Prostate gland (tissue), 2 donors: ENCODE data around the gene KLHL24.

ENCODE experiments used
- CTCF ChIP-seq, 4 experiments: fragments of 200-600 bp in 2 of 4; fragments of 450-650 bp in 2 of 4; sonication (generic) in 2 of 4; IDR thresholded peaks; 1 replicate in 3 of 4; 2 replicates in 1 of 4; pipeline ENCODE4 v1.5.1; 2016 to 2019; ENCODE audit warnings: antibody characterized with exemption in 4 of 4, mild to moderate bottlenecking in 2 of 4, moderate library complexity in 2 of 4
- POLR2A ChIP-seq: fragments of 450-650 bp; IDR thresholded peaks from one replicate; pipeline ENCODE4 v1.6.1; 2016; ENCODE audit warnings: antibody characterized with exemption, mild to moderate bottlenecking
- POLR2AphosphoS5 ChIP-seq: sonication (generic); formaldehyde crosslinking; IDR thresholded peaks from one replicate; pipeline ENCODE4 v1.6.1; 2017; ENCODE audit warnings: antibody characterized with exemption

DNA sequence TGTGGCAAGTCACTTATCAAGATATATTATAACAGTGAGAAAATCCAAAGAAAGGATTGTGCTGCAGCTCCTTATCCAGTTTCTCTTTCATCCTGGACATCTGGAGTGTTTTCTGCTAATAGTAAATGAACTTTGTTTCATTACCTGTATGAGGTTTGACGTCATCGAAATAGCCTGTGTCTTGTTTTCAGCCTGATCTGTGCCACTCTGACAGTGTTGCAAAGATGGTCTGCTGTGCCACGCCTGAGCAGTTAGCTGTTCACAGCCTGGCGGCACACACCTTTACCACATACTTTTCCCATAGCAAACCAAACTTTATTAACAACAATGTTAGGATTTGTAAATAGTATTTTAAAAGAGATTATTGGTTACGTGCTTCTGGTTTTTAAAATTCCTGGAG, 96.2 kb downstream of the KLHL24 start:
- no peak for TF ChIP-seq CTCF (IDR thresholded peaks at IDR 0.05)
- TF ChIP-seq POLR2A: no peak
- TF ChIP-seq POLR2AphosphoS5: no peak
